HG02870 (cell line): Measurements from ENCODE around the gene XIRP1.
A peak's percentile ranks its signal among the peaks of the same experiment; 100 is the strongest.
"Not testable (repeated sequence)": the region's sequence is repeated elsewhere in the genome, so short reads cannot be mapped to it uniquely, and the experiment has no call there.

ENCODE experiments used
- ATAC-seq: cut with Tn5 transposase; IDR thresholded peaks from one replicate; pipeline ENCODE4 v1.9.1; 2021; ENCODE audit warnings: mild to moderate bottlenecking, moderate library complexity; ENCODE audit not compliant: unreplicated experiment

Gene XIRP1

GRCh38 chr3:39185959-39186691 is 6.3 kb downstream of the XIRP1 start:
- no peak for ATAC-seq

- ATAC-seq: no peak
These were observed 7.0 kb downstream of the XIRP1 start for GRCh38 chr3:39185326-39185958.

- ATAC-seq: no peak
These were observed 7.5 kb downstream of the XIRP1 start for GRCh38 chr3:39184968-39185285.

- ATAC-seq: no peak
These were observed 8.1 kb downstream of the XIRP1 start for GRCh38 chr3:39184081-39184967.

- no peak for ATAC-seq
These were observed 8.9 kb downstream of the XIRP1 start for GRCh38 chr3:39183211-39184080.

GRCh38 chr3:39181408-39182335 is 10.7 kb downstream of the XIRP1 start:
- ATAC-seq: no peak

- peak; percentile 94 for ATAC-seq
These were observed 11.6 kb downstream of the XIRP1 start for GRCh38 chr3:39180546-39181346.

- no peak for ATAC-seq
These were observed 12.2 kb downstream of the XIRP1 start for GRCh38 chr3:39180183-39180545.

- ATAC-seq: no peak
These were observed 13.8 kb downstream of the XIRP1 start for GRCh38 chr3:39178553-39178952.

GRCh38 chr3:39177708-39178332 is 14.6 kb downstream of the XIRP1 start:
- ATAC-seq: no peak

- no peak for ATAC-seq
These were observed 16.2 kb downstream of the XIRP1 start for GRCh38 chr3:39176025-39176714.

GRCh38 chr3:39173318-39174125 is 18.9 kb downstream of the XIRP1 start:
- ATAC-seq: no peak

GRCh38 chr3:39171860-39172259 is 20.5 kb downstream of the XIRP1 start:
- no peak for ATAC-seq

- ATAC-seq: not testable (repeated sequence)
These were observed 21.5 kb downstream of the XIRP1 start for GRCh38 chr3:39170877-39171276.

- ATAC-seq: no peak
These were observed 21.9 kb downstream of the XIRP1 start for GRCh38 chr3:39170461-39170860.

- no peak for ATAC-seq
These were observed 22.7 kb downstream of the XIRP1 start for GRCh38 chr3:39169712-39170111.

GRCh38 chr3:39168156-39168780 is 24.1 kb downstream of the XIRP1 start:
- no peak for ATAC-seq
